Small intestine (tissue), 7 donors: ENCODE data around the gene HOXB9. TPM values are rescaled to one million over a fixed set of nuclear protein-coding genes. Genes with fewer than 3 reads are reported as not detected.

Experiments used
- DNase-seq, 2 donors: peaks; one replicate each; pipeline versions ENCODE4 v3.0.0 to v3.0.0-alpha.2; 2013
- FAIRE-seq: peaks from 2 replicates; lab custom pipeline; 2012; peaks lifted over from hg19 to GRCh38; lab: Jason Lieb, UNC
- H3K27ac ChIP-seq, 3 donors: one replicate each; pipeline ENCODE4 v1.5.1; 2013; ENCODE audit warnings: low read length in 2 of 3, mild to moderate bottlenecking in 2 of 3, control low read depth in 1 of 3, inconsistent platforms in 1 of 3, low read depth in 1 of 3, moderate library complexity in 1 of 3
- H3K27me3 ChIP-seq, 3 donors: one replicate each; pipeline ENCODE4 v1.6.1; 2013; ENCODE audit warnings: low read length in 3 of 3, inconsistent platforms in 1 of 3; ENCODE audit not compliant: control insufficient read depth in 3 of 3, insufficient read depth in 3 of 3
- H3K36me3 ChIP-seq, 3 donors: one replicate each; pipeline ENCODE4 v1.6.1; 2013; ENCODE audit warnings: low read length in 3 of 3, inconsistent platforms in 1 of 3, low read depth in 1 of 3, mild to moderate bottlenecking in 1 of 3, moderate library complexity in 1 of 3; ENCODE audit not compliant: control insufficient read depth in 3 of 3, insufficient read depth in 2 of 3
- H3K4me1 ChIP-seq, 3 donors: one replicate each; pipeline ENCODE4 v1.6.1; 2013; ENCODE audit warnings: low read length in 2 of 3, inconsistent platforms in 1 of 3, low read depth in 1 of 3, mild to moderate bottlenecking in 1 of 3, moderate library complexity in 1 of 3; ENCODE audit not compliant: control insufficient read depth in 3 of 3, insufficient read depth in 2 of 3
- H3K4me3 ChIP-seq, 3 donors: one replicate each; pipeline ENCODE4 v1.5.1; 2013; ENCODE audit warnings: low read length in 3 of 3, control low read depth in 1 of 3, inconsistent platforms in 1 of 3, low read depth in 1 of 3, mild to moderate bottlenecking in 1 of 3, moderate library complexity in 1 of 3
- H3K9me3 ChIP-seq, 2 donors: one replicate each; pipeline ENCODE4 v1.6.1; 2013; ENCODE audit warnings: low read depth in 1 of 2, low read length in 1 of 2; ENCODE audit not compliant: control insufficient read depth in 2 of 2, insufficient read depth in 1 of 2
- WGBS, 3 donors: extraction: QIAGEN DNeasy Blood & Tissue Kit; methylation state at CpG; one replicate each; pipeline ENCODE4 v1.1.7; 2013; 5-methylcytosine and 5-hydroxymethylcytosine counted together
- polyA plus RNA-seq, 4 donors: library from polyadenylated mRNA; stranded (reverse) in 3 of 4; unstranded in 1 of 4; fragments of 200-250 nt in 3 of 4; fragments of 120-200 nt in 1 of 4; gene quantifications; one replicate each; pipeline versions ENCODE4 v1.2.1 to v1.2.3, GENCODE V29; 2013
- donor health status: healthy with polysubstance abuse.
- donor health status: control.
- donor health status: control.
- donor health status: Bipolar disorder and iron deficiency.
- donor health status: healthy.

The HOXB9 gene
- polyA plus RNA-seq, 4 donors: 0.07 to 16.7 (median 0.54) TPM; not detected in 1

GRCh38 chr17:48634493-48635208 lies 8.5 kb upstream of the HOXB9 start:
- no peak overlapping the region for H3K4me3 ChIP-seq
- H3K27ac ChIP-seq: no peak overlapping the region
- H3K9me3 ChIP-seq: no peaks in the 10 kb centered on the region
- FAIRE-seq (no peak), DNase-seq (peak; percentile 35 to 70)
- H3K4me1 ChIP-seq: peaks cover 0 to 24% (median 2%) of the 10 kb centered on the region in 3 donors
- WGBS, 3 donors: 17 to 30% (median 30%) methylated on average over 20 of the region's 20 CpGs
- peaks cover 0 to 100% (median 68%) of the 10 kb centered on the region in 3 donors for H3K27me3 ChIP-seq
- no peaks in the 10 kb centered on the region for H3K36me3 ChIP-seq

GRCh38 chr17:48633266-48633677 lies 7.1 kb upstream of the HOXB9 start:
- Histone ChIP-seq H3K27ac (no peak overlapping the region), H3K4me3 (peak overlapping the region in 2 of 3 donors; percentile 6 to 12), H3K27me3 (peaks cover 5 to 100% (median 73%) of the 10 kb centered on the region in 3 donors), H3K4me1 (peaks cover 0 to 24% (median 2%) of the 10 kb centered on the region in 3 donors), H3K36me3 (no peaks in the 10 kb centered on the region), H3K9me3 (no peaks in the 10 kb centered on the region)
- FAIRE-seq (no peak), DNase-seq (no peak)
- 11 to 27% (median 22%) methylated on average over 34 to 35 of the region's 35 CpGs for WGBS, 3 donors

GRCh38 chr17:48632579-48633265 lies 6.6 kb upstream of the HOXB9 start:
- H3K4me1 ChIP-seq: peaks cover 0 to 24% (median 2%) of the 10 kb centered on the region in 3 donors
- peaks cover 5 to 100% (median 76%) of the 10 kb centered on the region in 3 donors for H3K27me3 ChIP-seq
- peak overlapping the region in 1 of 3 donors; percentile 12 for H3K4me3 ChIP-seq

GRCh38 chr17:48631693-48632578 lies 5.8 kb upstream of the HOXB9 start:
- FAIRE-seq (no peak), DNase-seq (no peak)
- H3K27me3 ChIP-seq: peaks cover 9 to 100% (median 76%) of the 10 kb centered on the region in 3 donors
- H3K27ac ChIP-seq: no peak overlapping the region
- H3K9me3 ChIP-seq: no peaks in the 10 kb centered on the region
- peaks cover 0 to 25% (median 2%) of the 10 kb centered on the region in 3 donors for H3K4me1 ChIP-seq
- no peaks in the 10 kb centered on the region for H3K36me3 ChIP-seq
- H3K4me3 ChIP-seq: no peak overlapping the region
- 7 to 26% (median 22%) methylated on average over 7 of the region's 7 CpGs for WGBS, 3 donors

More at GRCh38 chr17:48632579-48633265, 6.6 kb upstream of the HOXB9 start:
- 14 to 37% (median 32%) methylated on average over 7 of the region's 7 CpGs for WGBS, 3 donors
- Histone ChIP-seq H3K27ac (no peak overlapping the region), H3K36me3 (no peaks in the 10 kb centered on the region), H3K9me3 (no peaks in the 10 kb centered on the region)
- FAIRE-seq (no peak), DNase-seq (no peak)

- H3K27ac ChIP-seq: no peak overlapping the region
- H3K9me3 ChIP-seq: no peaks in the 10 kb centered on the region
- DNase-seq (peak in 1 of 2 donors; percentile 72), FAIRE-seq (no peak)
- H3K36me3 ChIP-seq: no peaks in the 10 kb centered on the region
- H3K4me1 ChIP-seq: peaks cover 0 to 32% (median 2%) of the 10 kb centered on the region in 3 donors
- H3K4me3 ChIP-seq: no peak overlapping the region
- peaks cover 9 to 100% (median 72%) of the 10 kb centered on the region in 3 donors for H3K27me3 ChIP-seq
- WGBS, 3 donors: 14 to 33% (median 22%) methylated on average over 15 of the region's 15 CpGs
These were observed 5.0 kb upstream of the HOXB9 start for GRCh38 chr17:48630925-48631692.

DNA sequence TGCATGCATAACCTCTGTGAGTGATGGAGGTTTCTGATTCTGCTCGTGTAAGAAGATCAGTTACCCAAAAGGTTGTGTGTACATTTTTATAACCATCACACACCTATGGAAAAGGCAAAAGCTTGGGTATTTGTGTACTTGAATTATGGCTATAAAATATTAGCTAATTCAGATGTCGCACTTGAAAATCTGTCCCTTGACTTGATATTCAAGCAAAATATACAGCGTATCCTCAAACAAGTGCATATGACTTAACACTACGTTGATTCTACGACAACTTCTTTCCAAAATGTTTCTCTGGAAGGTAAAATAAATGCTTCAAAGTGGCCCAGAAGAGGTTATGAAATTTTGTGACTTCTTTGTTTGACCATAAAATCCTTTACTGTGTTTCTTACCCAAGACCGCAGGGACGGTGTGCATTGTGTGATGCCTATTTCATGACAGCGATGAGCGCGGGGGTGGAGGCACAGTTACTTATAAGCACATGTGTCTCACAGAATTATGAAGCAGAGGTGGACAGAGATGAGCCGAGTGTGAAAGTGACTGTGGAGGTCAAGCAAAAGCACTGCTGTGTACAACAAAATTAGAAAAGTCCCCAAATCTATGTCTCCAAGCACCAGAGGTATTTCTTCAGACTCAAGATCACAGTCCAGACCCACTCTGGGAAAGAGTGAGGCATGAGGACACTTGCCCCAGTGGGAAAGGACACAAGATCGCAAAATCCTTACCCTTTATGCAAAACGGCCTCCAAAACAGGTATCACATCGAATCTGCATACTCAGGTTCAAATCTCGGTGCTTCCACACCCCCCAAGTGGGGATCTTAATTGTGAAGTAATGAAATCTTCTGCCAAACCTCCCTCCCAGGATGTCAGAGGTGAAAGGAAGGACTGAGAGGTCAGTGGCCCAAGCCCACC lies 4.1 kb upstream of the HOXB9 start:
- FAIRE-seq (no peak), DNase-seq (no peak)
- Histone ChIP-seq H3K27ac (no peak overlapping the region), H3K36me3 (no peaks in the 10 kb centered on the region), H3K27me3 (peaks cover 9 to 99% (median 69%) of the 10 kb centered on the region in 3 donors), H3K4me3 (no peak overlapping the region), H3K4me1 (peaks cover 0 to 35% (median 2%) of the 10 kb centered on the region in 3 donors), H3K9me3 (no peaks in the 10 kb centered on the region)
- 31 to 41% (median 38%) methylated on average over 15 of the region's 15 CpGs for WGBS, 3 donors

- peaks cover 9 to 99% (median 68%) of the 10 kb centered on the region in 3 donors for H3K27me3 ChIP-seq
- peaks cover 0 to 27% (median under 1%) of the 10 kb centered on the region in 3 donors for H3K4me1 ChIP-seq
- no peak overlapping the region for H3K4me3 ChIP-seq
- no peak for FAIRE-seq
- WGBS, 3 donors: 16 to 29% (median 23%) methylated on average over 5 of the region's 5 CpGs
- no peak for DNase-seq
- no peaks in the 10 kb centered on the region for H3K36me3 ChIP-seq
- no peaks in the 10 kb centered on the region for H3K9me3 ChIP-seq
- H3K27ac ChIP-seq: no peak overlapping the region
These were observed 3.2 kb upstream of the HOXB9 start for GRCh38 chr17:48629411-48629759.
